IPS-11a (cell line): ENCODE measurements around the gene SCAF8.

Experiments used
- H3K4me3 ChIP-seq: one replicate; pipeline ENCODE4 v1.5.1; 2013; ENCODE audit warnings: low read depth, low read length, control low read depth

SCAF8 gene

DNA sequence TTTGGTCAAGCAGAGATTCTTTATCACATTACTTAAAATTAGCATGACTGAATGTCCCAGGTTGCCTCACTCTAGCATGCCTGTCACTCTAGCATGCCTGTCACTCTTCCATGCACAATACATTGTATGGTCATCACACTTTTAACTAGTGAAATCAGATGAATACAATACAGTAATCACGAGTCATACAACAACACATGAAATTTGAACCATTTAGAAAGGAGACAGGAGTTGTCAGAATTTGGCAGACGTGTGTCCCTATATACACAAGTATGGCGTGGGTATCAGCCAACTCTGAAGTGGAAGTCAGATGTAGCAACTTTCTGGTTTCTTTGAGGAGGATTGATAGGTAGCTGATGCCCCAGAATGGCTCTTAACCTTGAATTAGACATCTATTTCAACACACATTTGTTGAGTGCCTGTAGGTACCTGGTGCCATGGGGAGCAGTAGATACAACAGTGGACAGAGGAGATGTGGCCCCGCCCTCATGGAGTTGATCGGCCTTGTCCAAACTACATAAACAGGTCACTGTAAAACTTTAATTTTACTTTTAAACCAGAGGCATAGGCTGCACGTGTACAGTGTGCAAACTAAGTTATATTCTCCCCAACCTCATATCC, 145.8 kb downstream of the SCAF8 start:
- no peak overlapping the region for H3K4me3 ChIP-seq

DNA sequence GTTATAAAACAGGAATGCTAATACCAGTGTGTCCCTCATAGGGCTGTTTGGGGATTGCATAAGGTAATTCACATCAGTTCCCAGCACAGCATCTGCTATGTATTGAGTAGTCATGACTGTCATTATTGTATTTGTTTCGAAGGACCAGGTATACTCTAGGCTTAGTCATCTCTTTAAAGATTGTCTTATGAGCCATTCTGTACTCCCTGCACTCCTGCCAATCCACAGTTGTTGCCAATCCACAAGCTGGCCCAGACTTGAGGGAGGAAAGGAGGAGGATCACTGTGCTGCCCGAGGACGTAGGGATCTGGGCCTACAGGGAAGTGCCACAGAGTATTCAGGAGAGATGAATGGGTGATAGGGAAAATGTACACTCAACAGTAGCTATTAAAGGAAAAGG, 148.9 kb downstream of the SCAF8 start:
- no peak overlapping the region for H3K4me3 ChIP-seq
